Astrocyte of the cerebellum (primary cell): Measurements from ENCODE around the gene PLPPR1.

Experiments used
- DNase-seq: peaks from one replicate; pipeline ENCODE4 v3.0.0-alpha.2; 2011; ENCODE audit warnings: low read depth
- H3K4me3 ChIP-seq: 2 replicates; pipeline ENCODE4 v1.5.1; 2011; ENCODE audit warnings: mild to moderate bottlenecking, low read depth, low read length, moderate library complexity
- in situ Hi-C: cut with HindIII; loops from 2 replicates; pipeline ENCODE4 v1.10.0; 2017; ENCODE audit warnings: low sequenced_read_pairs
- TF ChIP-seq, protein P1 (sequence below): IDR thresholded peaks from 2 replicates; pipeline ENCODE4 v1.5.1; 2012; ENCODE audit warnings: low read length, low read depth, moderate library complexity, mild to moderate bottlenecking; ENCODE audit errors: missing control alignments

Gene PLPPR1

DNA sequence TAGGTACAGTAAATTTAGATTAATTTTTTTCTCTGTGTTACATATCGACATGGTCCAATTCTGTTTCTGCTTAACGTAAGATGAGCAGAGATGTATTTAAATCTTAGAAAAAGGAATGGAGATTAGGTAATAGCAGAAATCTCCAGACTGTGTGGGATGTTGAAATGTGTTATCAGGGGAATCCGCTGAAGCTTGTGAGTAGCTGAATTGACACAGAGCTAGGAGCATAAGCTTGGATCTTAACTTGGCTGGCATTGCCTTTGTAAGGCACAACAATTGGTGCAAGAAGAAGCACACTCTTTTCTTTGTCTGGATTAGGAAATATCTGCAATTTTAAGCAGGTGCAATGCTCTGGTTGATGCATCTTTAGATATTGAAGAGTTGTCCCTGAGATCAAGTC is 53.1 kb downstream of the PLPPR1 start:
- DNase-seq: no peak
- in situ Hi-C loops: no loop called here
- H3K4me3 ChIP-seq: no peak overlapping the region
- TF ChIP-seq, protein P1, sequence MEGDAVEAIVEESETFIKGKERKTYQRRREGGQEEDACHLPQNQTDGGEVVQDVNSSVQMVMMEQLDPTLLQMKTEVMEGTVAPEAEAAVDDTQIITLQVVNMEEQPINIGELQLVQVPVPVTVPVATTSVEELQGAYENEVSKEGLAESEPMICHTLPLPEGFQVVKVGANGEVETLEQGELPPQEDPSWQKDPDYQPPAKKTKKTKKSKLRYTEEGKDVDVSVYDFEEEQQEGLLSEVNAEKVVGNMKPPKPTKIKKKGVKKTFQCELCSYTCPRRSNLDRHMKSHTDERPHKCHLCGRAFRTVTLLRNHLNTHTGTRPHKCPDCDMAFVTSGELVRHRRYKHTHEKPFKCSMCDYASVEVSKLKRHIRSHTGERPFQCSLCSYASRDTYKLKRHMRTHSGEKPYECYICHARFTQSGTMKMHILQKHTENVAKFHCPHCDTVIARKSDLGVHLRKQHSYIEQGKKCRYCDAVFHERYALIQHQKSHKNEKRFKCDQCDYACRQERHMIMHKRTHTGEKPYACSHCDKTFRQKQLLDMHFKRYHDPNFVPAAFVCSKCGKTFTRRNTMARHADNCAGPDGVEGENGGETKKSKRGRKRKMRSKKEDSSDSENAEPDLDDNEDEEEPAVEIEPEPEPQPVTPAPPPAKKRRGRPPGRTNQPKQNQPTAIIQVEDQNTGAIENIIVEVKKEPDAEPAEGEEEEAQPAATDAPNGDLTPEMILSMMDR: no peak

DNA sequence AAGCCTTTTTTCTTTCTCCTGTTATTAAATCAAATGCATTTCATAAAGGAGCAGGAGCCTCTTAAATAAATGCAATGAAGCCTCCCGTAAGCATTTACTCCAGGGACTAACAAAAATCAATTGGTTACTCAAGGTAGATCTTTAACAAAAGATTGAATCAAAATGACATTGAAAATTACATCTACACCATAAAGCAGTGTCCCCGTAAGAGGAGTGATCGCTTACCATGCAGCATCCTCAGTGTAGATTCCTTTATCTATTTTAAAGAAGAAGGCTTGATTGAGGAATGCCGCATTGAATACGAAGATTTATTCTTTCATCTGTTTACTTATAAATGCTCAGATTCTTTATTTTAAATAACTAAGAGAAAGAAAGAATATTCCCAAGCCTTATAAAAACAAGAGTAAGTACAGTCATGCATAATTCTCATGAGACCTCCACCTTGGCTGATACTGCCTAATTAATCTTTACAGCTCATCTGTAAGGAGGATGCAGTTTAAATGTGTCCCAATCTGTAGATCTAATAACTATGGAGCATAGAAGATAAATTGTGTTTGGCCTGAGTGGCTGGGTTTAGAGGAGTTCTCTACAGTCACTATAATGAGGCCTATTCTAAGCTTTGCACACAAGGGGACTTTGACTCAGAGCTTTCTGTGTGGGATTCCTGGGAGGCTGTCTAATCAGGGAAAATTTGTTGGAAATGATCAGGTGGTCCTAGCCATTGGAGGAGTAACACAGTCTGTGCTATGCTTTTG is 55.1 kb downstream of the PLPPR1 start:
- in situ Hi-C loops: no loop called here
- TF ChIP-seq, protein P1: no peak
- H3K4me3 ChIP-seq: no peak overlapping the region
- no peak for DNase-seq

DNA sequence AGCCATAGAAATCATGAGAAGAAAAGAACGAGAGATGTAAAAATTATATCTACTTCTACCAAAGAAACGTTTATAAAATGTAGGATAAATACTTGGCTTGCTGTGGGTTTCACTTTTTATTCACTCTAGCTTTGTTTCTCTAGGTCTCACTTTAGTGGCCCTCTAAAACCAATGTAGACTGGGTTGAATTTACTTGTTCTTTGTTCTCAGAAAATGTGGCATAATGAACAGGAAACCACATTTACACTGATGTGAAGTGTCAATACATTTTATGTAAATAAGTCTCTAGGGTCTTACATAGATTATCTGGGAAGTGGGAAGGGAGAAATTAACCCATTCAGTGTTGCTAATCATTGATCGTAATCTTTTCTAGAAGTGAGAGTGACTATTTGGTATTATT is 58.9 kb downstream of the PLPPR1 start:
- TF ChIP-seq, protein P1: no peak
- in situ Hi-C loops: no loop called here
- no peak overlapping the region for H3K4me3 ChIP-seq
- DNase-seq: no peak

DNA sequence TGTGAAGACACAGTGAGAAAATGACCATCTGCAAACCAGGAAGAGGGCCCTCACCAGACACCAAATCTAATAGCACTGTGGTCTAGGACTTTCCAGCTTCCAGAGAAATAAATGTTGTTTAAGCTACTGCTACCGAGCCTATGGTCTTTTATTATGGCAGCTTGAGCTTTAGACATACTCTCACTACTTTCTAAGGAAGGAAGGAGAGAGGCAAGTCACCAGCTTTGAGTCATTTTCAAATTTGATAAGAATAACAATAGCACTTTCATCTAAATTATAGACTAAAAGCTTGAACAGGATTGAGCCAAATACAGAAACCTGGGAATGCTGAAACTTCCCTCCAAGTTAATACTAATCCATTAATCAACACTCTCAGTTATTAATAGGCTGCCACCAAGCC is 64.4 kb downstream of the PLPPR1 start:
- in situ Hi-C loops: no loop called here
- TF ChIP-seq, protein P1: no peak
- no peak overlapping the region for H3K4me3 ChIP-seq
- DNase-seq: no peak

DNA sequence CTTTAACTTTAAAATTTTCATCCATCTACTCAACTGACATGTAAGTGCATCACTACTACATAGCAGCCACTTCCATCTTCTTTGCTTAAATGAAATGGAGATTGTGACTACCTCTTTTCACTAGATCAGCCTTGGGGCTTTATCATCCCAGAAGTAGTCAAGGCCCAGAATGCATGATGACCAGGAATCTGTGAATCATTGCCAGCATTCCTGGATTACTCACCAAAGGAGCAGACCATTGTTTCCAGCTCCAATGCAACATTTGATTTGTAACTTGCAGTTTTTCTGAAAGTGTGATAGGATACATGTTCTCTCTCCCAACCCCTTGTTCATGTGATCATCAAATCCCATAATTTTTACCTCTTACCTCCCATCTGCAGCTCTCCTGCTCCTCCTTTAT is 65.1 kb downstream of the PLPPR1 start:
- in situ Hi-C loops: no loop called here
- DNase-seq: peak; percentile 0

DNA sequence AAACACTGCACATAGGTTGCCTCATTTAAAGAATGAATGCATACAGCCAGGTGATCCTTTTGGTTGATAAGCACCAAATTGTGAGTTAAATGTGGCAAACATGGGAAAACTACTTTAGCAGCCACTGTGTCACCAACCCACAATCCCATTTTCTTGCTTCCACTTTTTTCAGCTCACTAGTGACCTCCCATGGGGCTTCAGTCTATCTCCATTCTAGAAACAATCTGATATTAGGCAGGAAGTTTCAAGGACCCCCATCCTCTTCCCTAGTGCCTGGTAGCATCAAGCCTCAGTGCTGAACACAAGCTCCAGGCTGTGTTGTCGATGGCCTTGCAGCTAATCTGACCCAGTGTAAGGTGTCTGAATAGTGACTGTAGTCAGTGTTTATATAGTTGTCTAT is 66.2 kb downstream of the PLPPR1 start:
- no peak for DNase-seq
- in situ Hi-C loops: no loop called here
- TF ChIP-seq, protein P1: no peak
- H3K4me3 ChIP-seq: no peak overlapping the region

More for the DNA sequence above, 65.1 kb downstream of the PLPPR1 start:
- H3K4me3 ChIP-seq: no peak overlapping the region
- TF ChIP-seq, protein P1: no peak
